ENCODE data around the gene TNFAIP2.

Gene TNFAIP2

GRCh38 chr14:103094406-103095209 is 28.7 kb upstream of the TNFAIP2 start, which contains the start of gene EXOC3L4:
EXOC3L4 (plus strand) TSS chr14:103094725; CDS start chr14:103100220, 5,495 bp downstream.
- no peak for DNase-seq

- DNase-seq = no peak
Observed at GRCh38 chr14:103095210-103095778, 28.0 kb upstream of the TNFAIP2 start.

GRCh38 chr14:103096387-103096786 is 26.9 kb upstream of the TNFAIP2 start:
- DNase-seq = no peak

- no peak for DNase-seq
Observed at GRCh38 chr14:103097244-103097993, 25.8 kb upstream of the TNFAIP2 start.

- no peak for DNase-seq
Observed at GRCh38 chr14:103097994-103098957, 25.0 kb upstream of the TNFAIP2 start.

- no peak for DNase-seq
Observed at GRCh38 chr14:103099081-103099732, 24.1 kb upstream of the TNFAIP2 start.

- DNase-seq = no peak
Observed at GRCh38 chr14:103099733-103100280, 23.5 kb upstream of the TNFAIP2 start.

GRCh38 chr14:103100281-103101121 is 22.8 kb upstream of the TNFAIP2 start:
- DNase-seq = no peak

- DNase-seq = no peak
Observed at GRCh38 chr14:103101257-103101962, 21.9 kb upstream of the TNFAIP2 start.

GRCh38 chr14:103101963-103102688 is 21.1 kb upstream of the TNFAIP2 start:
- DNase-seq = no peak

GRCh38 chr14:103102689-103103260 is 20.5 kb upstream of the TNFAIP2 start:
- DNase-seq = no peak

GRCh38 chr14:103103461-103104388 is 19.5 kb upstream of the TNFAIP2 start:
- no peak for DNase-seq

GRCh38 chr14:103104389-103104653 is 18.9 kb upstream of the TNFAIP2 start:
- no peak for DNase-seq

GRCh38 chr14:103104654-103105452 is 18.4 kb upstream of the TNFAIP2 start:
- DNase-seq = peak; percentile 31

GRCh38 chr14:103105580-103106150 is 17.6 kb upstream of the TNFAIP2 start:
- DNase-seq = no peak

GRCh38 chr14:103107455-103107854 is 15.8 kb upstream of the TNFAIP2 start:
- no peak for DNase-seq

All from NK-92 treated with Interleukin-12 subunit alpha and Interleukin-12 subunit beta, amount 100 ng/mL, for 24 hours (cell line).